NCI-H1048 (cell line): ENCODE data around the gene FOXE3.

Experiments
- DNase-seq: peaks from one replicate; lab custom pipeline; 2025; lab: John Stamatoyannopoulos, UW

FOXE3 gene

GRCh38 chr1:47415728-47416318 is at the start of gene FOXE3:
Gene FOXE3, plus strand, starts transcription at chr1:47416285. Its CDS starts 31 bp downstream, at chr1:47416316.
- DNase-seq: no peak

GRCh38 chr1:47367651-47368050 is 48.4 kb upstream of the FOXE3 start:
- no peak for DNase-seq

GRCh38 chr1:47371016-47371517 is 45.0 kb upstream of the FOXE3 start:
- DNase-seq: no peak

- DNase-seq: no peak
Measured at GRCh38 chr1:47374501-47374900, 41.6 kb upstream of the FOXE3 start.

- no peak for DNase-seq
Measured at GRCh38 chr1:47378147-47378546, 37.9 kb upstream of the FOXE3 start.

- DNase-seq: no peak
Measured at GRCh38 chr1:47380699-47381098, 35.4 kb upstream of the FOXE3 start.

- DNase-seq: no peak
Measured at GRCh38 chr1:47382399-47382983, 33.6 kb upstream of the FOXE3 start.

- no peak for DNase-seq
Measured at GRCh38 chr1:47384083-47384482, 32.0 kb upstream of the FOXE3 start.

GRCh38 chr1:47385020-47385419 is 31.1 kb upstream of the FOXE3 start:
- DNase-seq: no peak

GRCh38 chr1:47386268-47386667 is 29.8 kb upstream of the FOXE3 start:
- no peak for DNase-seq

GRCh38 chr1:47388030-47388890 is 27.8 kb upstream of the FOXE3 start:
- DNase-seq: no peak

- DNase-seq: no peak
Measured at GRCh38 chr1:47388891-47389238, 27.2 kb upstream of the FOXE3 start.

- no peak for DNase-seq
Measured at GRCh38 chr1:47389731-47390130, 26.4 kb upstream of the FOXE3 start.

- no peak for DNase-seq
Measured at GRCh38 chr1:47390843-47391242, 25.2 kb upstream of the FOXE3 start.

- no peak for DNase-seq
Measured at GRCh38 chr1:47393141-47393540, 22.9 kb upstream of the FOXE3 start.

GRCh38 chr1:47395433-47395832 is 20.7 kb upstream of the FOXE3 start:
- DNase-seq: no peak

- no peak for DNase-seq
Measured at GRCh38 chr1:47396671-47397196, 19.4 kb upstream of the FOXE3 start.

GRCh38 chr1:47399138-47399845 is 16.8 kb upstream of the FOXE3 start:
- DNase-seq: no peak

GRCh38 chr1:47399846-47400155 is 16.3 kb upstream of the FOXE3 start:
- DNase-seq: no peak

GRCh38 chr1:47401761-47402160 is 14.3 kb upstream of the FOXE3 start:
- DNase-seq: no peak

GRCh38 chr1:47402591-47402990 is 13.5 kb upstream of the FOXE3 start:
- DNase-seq: no peak

GRCh38 chr1:47403321-47403910 is 12.7 kb upstream of the FOXE3 start:
- DNase-seq: no peak
